GM18907 (cell line): ENCODE measurements around the gene LHFPL2.

Experiments used
- ATAC-seq: cut with Tn5 transposase; IDR thresholded peaks from one replicate; pipeline ENCODE4 v1.9.1; 2021; ENCODE audit warnings: mild to moderate bottlenecking, moderate library complexity; ENCODE audit not compliant: unreplicated experiment

LHFPL2 gene

DNA sequence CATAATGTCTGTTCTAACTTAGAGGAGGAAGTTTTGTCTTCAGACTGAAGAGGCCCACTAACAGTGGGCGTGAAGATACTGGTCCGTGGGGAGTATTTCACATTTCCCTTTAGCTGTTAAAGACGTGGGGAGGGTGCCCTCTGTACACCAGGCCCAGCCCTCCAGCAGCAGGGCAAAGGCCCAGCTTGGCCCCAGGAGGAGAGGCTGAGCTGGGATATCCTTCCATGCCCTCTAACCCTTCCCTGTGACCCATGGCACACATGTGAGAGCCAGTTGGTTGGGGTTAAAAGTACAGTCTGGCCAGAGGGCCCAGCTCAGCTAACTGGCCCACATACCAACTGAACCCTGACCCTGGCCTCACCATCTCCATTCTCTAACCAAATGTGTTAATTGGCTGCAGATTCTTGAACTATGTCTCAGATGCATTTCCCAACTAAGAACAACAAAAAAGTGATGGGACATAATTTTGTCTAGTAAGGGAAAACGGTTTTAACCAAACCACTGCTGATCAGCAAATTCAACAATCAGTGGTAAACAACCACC, 74.4 kb downstream of the LHFPL2 start:
- ATAC-seq = no peak

DNA sequence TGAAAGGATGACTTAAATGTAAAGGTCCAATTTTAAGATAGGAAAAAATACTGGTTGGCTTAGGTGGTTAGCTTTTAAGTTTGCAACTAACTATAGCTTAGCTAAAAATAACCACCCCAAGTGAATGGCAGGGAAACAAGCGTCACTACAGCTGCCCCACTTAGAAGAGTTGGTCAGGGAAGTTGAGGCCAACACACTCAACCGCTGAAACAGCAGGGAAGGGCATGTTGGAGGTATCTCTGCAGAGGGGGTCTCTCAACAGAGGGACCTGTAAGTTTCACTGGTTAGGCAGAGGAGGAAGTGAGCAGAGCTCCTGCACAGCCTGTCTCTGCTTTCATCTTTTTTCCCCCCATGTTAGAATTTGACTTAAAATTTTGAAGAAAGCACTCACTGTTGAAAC, 75.3 kb downstream of the LHFPL2 start:
- ATAC-seq = no peak

DNA sequence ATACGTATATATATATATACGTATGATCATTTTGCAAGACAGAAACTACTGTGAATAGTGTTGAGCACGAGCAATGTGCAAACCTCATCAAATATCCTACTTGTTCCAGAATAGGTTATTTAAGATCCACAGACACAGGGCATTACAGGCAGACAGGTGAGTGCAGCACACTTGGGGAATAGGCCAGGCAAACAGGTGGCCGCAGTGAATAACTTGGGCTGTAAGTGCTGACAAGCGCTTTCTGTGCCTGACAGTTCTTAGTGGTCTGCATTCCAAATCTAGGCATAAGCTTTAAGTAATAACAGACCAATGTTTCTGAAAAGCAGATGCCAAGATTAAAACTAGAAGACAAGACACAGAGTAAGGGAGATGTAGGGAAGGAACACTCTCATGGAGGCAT, 77.9 kb downstream of the LHFPL2 start:
- ATAC-seq = no peak

DNA sequence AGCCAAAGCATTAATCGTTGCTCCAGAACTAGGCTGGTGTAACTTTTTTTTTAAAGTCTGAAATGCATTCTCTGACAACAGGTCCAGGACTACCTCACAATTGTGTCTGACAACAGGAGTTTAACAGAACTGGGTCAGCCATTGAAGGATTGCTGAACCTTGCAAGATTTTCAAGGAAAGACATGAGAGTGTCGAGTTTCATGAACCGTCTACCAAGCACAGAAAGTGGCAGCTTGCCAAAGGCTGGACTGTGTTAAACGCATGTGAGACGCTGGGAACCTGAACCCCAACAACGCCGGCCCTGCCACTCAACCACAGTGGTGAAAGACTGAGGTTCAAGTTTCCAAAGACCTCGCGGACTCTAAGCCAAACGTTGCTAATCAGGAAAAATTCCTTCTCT, 79.1 kb downstream of the LHFPL2 start:
- ATAC-seq = no peak

DNA sequence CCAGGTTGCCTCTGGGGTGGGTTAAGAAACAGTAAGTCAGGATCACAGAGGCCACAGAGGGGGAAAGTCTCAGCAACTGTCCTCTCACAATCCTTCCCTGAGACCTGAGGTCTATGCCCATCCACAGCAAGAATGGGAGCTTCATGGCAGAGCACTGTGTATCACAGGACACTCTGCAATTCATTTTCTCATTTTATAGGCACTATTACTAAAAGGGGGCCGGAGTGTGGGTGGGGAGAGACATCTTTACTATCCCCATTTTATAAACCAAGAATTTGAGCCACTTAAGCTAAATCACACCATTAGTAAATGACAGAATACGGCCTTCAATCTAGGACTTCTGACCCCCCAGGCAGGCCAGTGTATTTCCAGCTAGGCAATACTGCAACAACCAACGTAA, 79.9 kb downstream of the LHFPL2 start:
- ATAC-seq = no peak

DNA sequence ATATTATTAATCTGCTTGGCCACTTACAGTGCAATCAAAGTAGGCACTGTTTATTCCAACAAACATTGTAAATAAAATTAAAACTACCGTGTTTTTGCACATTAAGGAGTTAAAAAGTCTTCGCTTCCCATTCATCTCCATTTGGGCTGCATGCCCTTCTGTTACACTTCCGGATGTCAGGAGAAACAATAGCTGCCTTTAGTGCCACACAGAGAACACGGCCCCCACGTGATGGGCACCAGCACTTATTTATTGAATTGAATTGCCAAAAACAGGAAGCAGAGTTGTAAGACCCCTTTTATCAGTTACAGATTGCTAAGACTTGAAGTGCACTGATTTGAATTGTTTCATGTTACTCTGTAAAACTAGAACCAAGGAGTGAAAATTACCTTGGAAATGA, 80.4 kb downstream of the LHFPL2 start:
- ATAC-seq = no peak

DNA sequence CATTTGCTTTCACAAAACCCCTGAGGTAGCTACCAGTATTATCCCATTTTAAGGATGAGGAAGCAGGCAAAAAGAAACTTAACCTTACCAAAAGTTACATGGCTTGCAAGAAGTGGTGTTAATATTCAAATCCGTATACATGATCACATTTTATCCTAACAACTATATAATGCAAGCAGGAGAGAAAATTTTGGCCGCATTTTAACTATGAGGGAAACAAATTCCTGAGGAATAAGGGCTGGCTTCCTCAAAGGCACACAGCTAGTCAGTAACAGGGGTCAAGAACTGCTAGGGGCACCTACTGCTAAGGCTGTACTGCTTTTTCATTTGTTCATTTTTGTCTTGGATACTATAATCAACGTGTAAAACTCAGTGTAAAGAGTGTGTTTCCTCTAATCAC, 81.0 kb downstream of the LHFPL2 start:
- ATAC-seq = no peak

DNA sequence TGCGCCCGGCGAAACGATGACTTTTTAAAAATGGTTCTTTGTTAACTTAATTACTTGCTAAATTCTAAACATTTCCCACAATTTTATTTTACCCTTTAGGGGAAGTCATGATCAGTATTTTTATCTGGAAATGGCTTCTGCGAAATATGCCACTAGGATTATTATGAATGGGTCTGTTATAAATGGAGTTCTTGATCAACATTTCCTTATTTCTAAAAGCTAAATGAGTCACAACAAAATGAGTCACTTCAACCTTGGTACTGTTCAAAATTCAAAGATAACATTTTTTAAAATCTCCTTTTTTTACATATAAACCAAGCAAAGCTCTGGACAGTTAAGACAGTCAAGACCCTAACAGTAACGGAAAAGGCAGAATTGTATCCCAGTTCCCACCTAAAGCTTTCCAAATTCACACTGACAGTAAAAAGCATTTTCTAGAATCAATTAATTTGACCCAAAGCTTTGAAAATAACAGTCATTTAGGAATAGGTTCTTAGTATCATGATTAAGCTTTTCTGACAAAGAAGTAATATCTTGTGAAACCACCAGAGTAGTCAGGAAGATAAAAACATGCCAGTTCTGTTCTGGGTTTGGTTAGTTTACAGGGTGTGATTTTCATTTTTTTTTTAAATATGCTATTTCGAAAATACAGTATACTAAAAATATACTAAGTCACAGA, 81.7 kb downstream of the LHFPL2 start:
- no peak for ATAC-seq

DNA sequence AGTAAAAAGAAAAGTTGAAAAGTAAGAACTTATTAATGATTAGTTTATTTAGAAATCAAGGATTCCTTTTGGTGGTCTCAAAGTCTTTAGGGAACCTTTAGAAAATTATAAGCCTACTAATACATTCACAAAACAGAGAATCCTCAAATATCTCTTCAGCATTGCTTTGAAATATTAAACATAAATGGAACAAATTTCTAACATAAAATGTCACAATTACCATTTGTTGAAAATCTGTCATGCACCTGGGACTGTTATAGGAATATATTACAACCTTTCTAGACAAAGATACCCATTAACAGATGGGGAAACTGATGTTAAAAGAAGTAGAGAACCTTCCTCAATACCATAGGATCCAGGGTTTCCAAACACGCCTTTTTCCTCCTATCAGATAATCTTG, 83.2 kb downstream of the LHFPL2 start:
- ATAC-seq = no peak

DNA sequence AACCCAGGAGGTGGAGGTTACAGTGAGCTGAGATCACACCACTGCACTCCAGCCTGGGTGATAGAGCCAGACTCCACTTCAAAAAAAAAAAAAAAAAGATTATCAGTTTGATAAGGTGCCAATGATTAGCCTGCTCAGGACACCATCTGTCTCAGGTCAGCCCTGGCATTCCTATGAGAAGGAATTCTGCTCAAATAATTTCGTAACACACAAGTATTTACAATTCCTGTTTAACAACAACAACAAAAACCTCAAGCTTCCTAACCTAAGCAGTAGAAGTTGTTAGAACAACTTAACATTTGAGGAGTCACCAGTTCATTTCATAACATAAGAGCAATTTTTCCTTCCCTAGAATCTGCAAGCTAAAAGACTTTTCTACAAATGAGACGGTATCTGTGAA, 85.0 kb downstream of the LHFPL2 start:
- no peak for ATAC-seq

DNA sequence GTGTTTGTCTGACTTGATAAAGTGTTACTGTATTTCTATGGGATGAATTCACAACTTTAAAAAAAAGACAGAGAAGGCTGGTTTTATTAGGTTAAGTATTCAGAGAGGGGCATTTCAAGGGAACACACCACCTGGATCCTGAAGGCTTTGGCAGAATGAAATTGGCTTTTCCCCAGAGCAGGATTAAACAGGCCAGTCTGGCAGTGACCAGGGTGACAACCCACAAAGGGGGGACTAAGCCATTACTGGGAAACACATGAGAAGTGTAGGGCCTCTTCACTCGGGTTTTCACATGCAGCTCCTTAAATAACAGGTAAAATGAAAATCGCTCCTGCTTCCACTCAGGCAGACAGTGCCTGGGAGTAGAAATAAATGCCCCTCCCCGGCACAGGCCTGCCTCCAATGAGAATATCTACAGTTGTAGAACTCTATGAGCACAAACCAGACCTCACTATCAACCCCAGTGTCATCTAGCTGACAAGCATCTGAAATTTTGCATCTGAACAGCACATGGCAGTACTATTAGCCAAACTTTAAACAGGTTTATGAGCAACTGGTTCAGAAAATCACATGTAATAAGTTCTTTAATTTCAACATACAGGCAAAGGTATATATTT, 85.8 kb downstream of the LHFPL2 start:
- no peak for ATAC-seq

DNA sequence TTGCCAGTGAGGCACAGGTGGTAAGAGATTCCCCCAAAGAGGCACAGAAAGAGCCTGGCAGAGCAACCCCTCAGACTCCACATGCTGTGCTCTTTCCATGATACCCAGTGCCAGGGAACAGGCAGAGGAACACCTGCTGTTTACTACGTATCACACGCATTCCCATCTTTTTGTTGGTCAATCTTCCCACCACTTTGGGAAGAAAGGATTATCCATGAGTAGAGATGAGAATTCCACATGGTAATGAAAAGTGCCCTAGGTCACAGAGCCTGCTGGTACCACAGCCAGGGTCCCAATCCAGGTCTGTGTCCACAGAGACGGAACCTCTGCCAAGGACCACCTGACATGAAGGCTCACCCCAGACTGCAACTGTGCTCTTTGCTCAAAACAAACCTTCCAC, 86.6 kb downstream of the LHFPL2 start:
- no peak for ATAC-seq

DNA sequence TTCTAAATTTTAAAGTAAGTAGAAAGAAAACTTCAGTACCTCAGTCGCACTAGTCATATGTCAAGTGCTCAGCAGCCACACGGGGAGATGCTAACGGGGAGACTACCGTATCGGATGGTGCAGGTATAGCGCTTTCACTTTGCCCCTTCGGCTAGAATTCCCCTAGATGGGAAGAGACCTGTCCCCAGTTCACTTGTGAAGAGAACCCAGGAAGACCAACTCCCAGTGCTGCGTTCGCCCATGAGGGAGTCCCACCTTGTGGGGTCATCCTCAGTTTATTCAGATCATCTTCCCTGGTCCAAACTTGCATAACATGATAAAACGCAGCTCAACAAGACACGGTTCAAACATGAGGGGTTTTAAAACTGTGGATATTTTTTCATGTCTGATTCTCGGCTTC, 87.3 kb downstream of the LHFPL2 start:
- ATAC-seq = no peak

DNA sequence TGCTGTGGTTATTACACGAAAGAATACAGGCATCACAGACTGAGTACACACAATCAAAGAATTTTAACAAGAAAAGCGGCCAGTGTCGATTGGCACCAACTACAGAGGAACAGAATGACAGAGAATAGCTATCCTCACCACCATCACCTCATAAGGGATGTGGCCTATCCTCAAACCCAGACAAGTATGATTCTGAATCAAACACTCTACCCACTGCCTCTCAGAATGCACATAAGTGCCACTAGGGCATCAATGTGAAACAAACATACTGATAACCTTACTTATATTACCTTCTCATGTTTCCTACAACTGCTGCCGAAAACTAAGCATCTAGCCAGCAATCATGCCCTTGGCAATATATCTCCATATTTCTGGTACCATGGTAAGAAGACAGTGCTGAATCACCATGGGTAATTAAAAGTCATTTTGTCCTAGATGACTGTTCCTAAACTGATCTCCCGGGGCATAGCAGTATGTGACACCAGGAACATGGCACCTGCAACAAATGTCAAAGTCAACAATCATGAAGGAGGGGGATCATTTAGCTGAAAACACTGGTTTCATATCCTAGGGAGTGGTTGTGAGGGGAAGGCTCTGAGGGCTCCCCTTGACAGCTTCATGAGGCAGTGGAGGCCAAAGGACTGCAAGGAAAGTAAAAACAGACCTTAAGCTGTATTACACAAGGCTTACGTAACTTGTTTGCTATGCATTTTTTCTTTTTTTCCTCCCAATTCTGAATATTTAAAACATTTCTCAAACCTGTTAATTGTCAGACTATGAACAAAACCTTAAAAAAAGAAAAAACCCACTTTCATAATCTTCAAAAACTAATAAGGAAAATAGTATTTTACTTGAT, 88.3 kb downstream of the LHFPL2 start:
- ATAC-seq = no peak

DNA sequence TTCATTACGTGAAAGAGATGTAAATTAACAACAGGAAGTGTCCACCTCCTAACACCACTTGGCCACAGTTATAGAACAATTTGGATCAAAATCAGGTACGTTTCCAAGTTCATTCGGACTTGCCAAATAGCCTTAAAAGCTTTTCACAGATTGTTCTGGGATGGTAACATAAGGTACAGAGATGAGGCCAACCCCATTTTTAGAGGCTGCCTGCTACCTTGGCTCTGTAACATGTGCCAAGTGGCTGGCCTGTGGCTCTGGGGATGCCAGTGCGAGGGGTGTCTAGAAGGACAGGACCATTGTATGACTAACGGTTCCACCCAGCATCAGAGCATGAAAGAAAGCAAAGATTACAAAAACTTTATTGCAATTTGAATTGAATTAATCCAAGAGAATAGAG, 91.0 kb downstream of the LHFPL2 start:
- no peak for ATAC-seq

DNA sequence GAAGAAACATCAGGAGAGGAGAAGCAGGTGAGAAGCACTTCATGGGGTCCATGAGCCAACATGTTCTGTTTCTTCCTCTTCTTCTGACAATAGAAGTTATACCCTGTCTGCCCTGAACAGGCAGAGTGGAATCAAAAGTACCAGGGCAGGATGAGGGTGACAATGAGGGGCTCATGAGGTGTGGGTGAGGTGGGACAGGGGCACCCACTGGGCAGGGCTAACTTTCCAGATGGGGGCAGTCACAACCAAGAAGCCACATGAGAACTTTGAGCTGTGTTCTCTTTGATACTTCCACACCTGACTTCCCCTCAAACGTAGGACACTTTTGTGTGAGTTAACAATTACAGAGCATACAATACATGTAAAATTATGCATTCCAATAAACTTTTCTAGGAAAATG, 92.7 kb downstream of the LHFPL2 start:
- no peak for ATAC-seq

DNA sequence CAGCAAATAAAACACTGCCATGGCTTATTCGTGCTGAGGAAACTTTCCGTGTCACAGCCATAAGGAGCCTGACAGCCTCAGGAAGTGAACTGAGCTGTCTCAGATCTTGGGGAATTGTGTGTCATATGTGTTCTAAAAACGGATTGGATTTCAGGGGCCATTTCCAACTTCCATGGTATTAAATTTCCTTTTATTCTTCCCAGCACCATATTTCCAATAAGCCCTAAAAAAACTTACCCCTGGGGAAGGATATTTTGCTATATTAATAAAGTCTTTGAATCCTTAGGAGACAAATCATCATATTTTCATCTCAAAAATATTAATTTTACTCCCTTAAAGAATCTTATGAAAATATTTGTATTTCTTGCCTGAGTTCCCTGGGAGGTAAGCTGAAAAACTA, 93.9 kb downstream of the LHFPL2 start:
- ATAC-seq = no peak

DNA sequence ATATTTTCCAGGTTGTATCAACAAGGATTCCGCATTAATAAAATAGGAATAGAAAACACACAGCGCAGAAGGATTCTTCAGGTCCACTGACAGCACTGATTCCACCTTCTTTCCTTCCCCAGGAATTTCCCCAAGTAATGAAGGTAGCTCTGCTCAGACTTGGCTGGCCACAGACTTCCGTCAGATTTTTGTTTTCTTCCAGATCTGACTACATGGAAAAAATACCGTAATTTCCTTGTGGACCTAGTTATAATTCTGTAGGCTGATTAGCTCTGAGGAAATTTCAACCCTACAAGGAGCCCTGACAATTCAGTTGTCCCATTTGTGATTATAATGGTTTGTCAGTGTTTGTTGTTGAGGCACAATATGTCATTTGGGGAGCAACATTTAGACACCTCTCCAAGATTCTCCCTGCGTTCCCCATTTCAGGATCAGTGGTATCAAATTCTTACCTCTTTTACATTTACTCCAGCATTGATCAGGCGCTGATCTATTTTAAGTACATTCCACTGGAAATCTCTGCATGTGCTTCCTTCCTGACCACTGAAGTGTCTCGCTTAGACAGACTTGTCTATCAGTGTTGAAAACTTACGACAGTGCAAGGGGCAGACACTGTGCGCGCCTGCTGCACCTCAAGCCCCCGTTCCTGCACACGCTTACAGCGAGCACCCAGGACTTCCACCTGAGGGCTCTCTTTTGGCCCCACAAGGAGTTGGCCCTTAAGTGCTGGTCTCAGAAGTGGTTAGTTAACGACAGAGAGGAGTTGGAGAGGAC, 94.8 kb downstream of the LHFPL2 start:
- ATAC-seq = no peak

DNA sequence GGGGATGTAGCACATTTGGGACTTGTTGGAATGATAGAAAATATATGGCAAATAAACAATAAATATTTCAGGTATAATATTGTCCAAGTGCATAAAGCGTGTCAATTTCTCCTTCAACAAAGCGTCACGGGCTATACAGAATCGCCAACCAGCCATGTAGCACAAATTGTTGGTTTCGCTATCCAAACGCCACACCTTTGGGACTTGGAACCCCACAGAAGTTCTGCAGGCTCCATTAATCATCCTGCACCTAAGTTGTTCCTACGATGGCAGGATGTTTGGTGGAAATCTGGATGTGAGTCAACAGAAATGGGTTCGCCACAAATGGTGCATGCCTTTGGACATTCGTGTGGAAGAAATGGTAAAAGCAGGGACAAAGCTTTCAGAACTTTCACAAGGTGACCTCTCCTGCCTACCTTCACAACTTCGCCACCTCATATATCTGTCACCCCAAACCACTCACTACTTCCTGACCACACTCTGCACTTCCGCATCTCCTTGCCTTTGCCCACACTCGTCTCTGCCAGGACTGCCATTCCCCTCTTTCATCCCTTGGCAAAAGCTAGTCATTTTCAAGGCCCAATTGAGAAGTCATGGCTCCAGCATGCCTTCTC, 95.7 kb downstream of the LHFPL2 start:
- ATAC-seq = no peak

DNA sequence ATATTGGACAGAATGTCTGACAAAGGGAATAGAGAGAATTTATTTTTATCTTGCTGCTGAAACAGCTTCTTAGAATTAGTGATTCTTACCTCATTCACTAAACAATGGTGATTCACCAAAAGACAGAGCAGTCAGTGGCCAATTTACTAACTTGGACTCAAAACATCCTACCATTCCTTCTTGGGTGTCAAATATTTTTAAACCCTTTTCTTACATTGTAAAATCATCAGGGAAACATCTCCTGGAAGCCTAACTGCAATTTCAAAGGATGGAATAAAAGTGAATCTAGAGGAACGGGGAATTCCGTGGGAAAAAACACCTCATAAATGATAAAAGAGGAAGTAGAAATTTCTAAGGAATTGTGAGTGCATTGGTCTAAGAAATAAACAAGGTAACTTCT, 97.7 kb downstream of the LHFPL2 start:
- no peak for ATAC-seq

DNA sequence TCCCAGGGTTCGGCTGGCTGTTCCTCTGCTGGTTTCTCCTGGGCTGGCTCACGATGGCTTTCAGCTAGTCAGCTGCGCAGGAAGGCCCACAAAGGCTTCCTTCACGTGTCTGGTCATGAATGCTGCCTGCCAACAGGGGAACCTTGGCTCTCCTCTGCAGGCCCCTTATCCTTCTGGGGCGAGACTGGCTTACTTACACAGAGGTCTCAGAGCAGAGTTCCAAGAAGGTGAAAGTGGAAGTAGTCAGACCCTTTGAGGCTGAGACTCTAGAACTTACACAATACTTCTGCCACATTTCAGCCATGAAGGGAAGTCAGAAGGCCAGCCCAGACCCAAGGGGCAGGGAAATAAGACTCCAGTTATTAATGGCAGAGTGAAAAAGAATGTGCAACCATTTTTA, 99.5 kb downstream of the LHFPL2 start:
- no peak for ATAC-seq
